MM.1S (cell line): ENCODE measurements around the gene LKAAEAR1.

Source experiments
- DNase-seq: peaks from one replicate; pipeline ENCODE4 v3.0.0-alpha.2; 2015
- H2AFZ ChIP-seq: fragments of 300-600 bp; sonication (generic); 2 replicates; pipeline ENCODE4 v1.6.0; 2016; ENCODE audit warnings: antibody characterized with exemption, low read length
- H3F3A ChIP-seq: fragments of 300-600 bp; sonication (generic); 2 replicates; pipeline ENCODE4 v1.6.1; 2016; ENCODE audit warnings: mild to moderate bottlenecking, antibody characterized with exemption, low read length, moderate library complexity, mixed read lengths; ENCODE audit not compliant: insufficient read depth
- H3K27ac ChIP-seq: fragments of 300-600 bp; sonication (generic); 2 replicates; pipeline ENCODE4 v1.5.1; 2016; ENCODE audit warnings: mild to moderate bottlenecking, low read length
- H3K27me3 ChIP-seq: fragments of 300-600 bp; sonication (generic); replicated peaks from 2 replicates; pipeline ENCODE4 v1.6.0; 2016; ENCODE audit warnings: low read length; ENCODE audit not compliant: insufficient read depth
- H3K36me3 ChIP-seq: fragments of 300-600 bp; sonication (generic); replicated peaks from 2 replicates; pipeline ENCODE4 v1.6.1; 2016; ENCODE audit warnings: mild to moderate bottlenecking, low read length, mixed read lengths; ENCODE audit not compliant: insufficient read depth
- H3K4me1 ChIP-seq: fragments of 300-600 bp; sonication (generic); 2 replicates; pipeline ENCODE4 v1.6.1; 2016; ENCODE audit warnings: low read length, mixed read lengths
- H3K4me2 ChIP-seq: fragments of 300-600 bp; sonication (generic); 2 replicates; pipeline ENCODE4 v1.6.0; 2016; ENCODE audit warnings: low read depth, low read length
- H3K4me3 ChIP-seq: fragments of 300-600 bp; sonication (generic); 2 replicates; pipeline ENCODE4 v1.5.1; 2016; ENCODE audit warnings: low read length, mixed read lengths
- H3K79me2 ChIP-seq: fragments of 300-600 bp; sonication (generic); 2 replicates; pipeline ENCODE4 v1.6.1; 2016; ENCODE audit warnings: mixed run types, low read length, mixed read lengths
- H3K9ac ChIP-seq: fragments of 300-600 bp; sonication (generic); 2 replicates; pipeline ENCODE4 v1.6.1; 2016; ENCODE audit warnings: low read length, mixed read lengths
- H3K9me2 ChIP-seq: fragments of 300-600 bp; sonication (generic); replicated peaks from 2 replicates; pipeline ENCODE4 v1.6.1; 2016; ENCODE audit warnings: mild to moderate bottlenecking, low read length, mixed read lengths; ENCODE audit not compliant: insufficient read depth
- H3K9me3 ChIP-seq: fragments of 300-600 bp; sonication (generic); replicated peaks from 2 replicates; pipeline ENCODE4 v1.6.1; 2016; ENCODE audit warnings: mild to moderate bottlenecking, low read length, mixed read lengths; ENCODE audit not compliant: insufficient read depth
- H4K20me1 ChIP-seq: fragments of 300-600 bp; sonication (generic); 2 replicates; pipeline ENCODE4 v1.6.1; 2016; ENCODE audit warnings: mild to moderate bottlenecking, low read length, moderate library complexity, mixed read lengths; ENCODE audit not compliant: insufficient read depth
- CTCF ChIP-seq: fragments of 300-600 bp; sonication (generic); IDR thresholded peaks from 2 replicates; pipeline ENCODE4 v1.5.1; 2016; ENCODE audit warnings: antibody characterized with exemption, low read length, mixed read lengths
- EZH2 ChIP-seq: fragments of 300-600 bp; sonication (generic); optimal IDR thresholded peaks from 2 replicates; pipeline ENCODE3; 2017; ENCODE audit warnings: low read depth, mild to moderate bottlenecking, antibody characterized with exemption, low read length, mixed read lengths
- EZH2phosphoT487 ChIP-seq: fragments of 300-600 bp; sonication (generic); IDR thresholded peaks from 2 replicates; pipeline ENCODE4 v1.6.1; 2018; ENCODE audit warnings: antibody characterized with exemption, low read length

Gene LKAAEAR1

GRCh38 chr20:64048402-64049044 lies 35.7 kb downstream of the LKAAEAR1 start:
- Histone ChIP-seq H3K27ac (no peak overlapping the region), H3K36me3 (no peaks in the 10 kb centered on the region), H3K27me3 (peaks cover 84% of the 10 kb centered on the region), H3F3A (no peaks in the 10 kb centered on the region), H2AFZ (no peak overlapping the region), H3K9me3 (no peaks in the 10 kb centered on the region), H3K4me2 (no peak overlapping the region), H3K9ac (no peak overlapping the region), H3K4me1 (no peaks in the 10 kb centered on the region), H3K79me2 (no peaks in the 10 kb centered on the region), H3K9me2 (no peaks in the 10 kb centered on the region), H3K4me3 (no peak overlapping the region), H4K20me1 (no peaks in the 10 kb centered on the region)
- no peak for DNase-seq
- TF ChIP-seq CTCF (no peak), EZH2phosphoT487 (no peak), EZH2 (no peak)

- DNase-seq, result no peak
- Histone ChIP-seq H3K9me3 (no peaks in the 10 kb centered on the region), H3K4me2 (no peak overlapping the region), H3K27me3 (peaks cover 82% of the 10 kb centered on the region), H4K20me1 (no peaks in the 10 kb centered on the region), H3K4me1 (no peaks in the 10 kb centered on the region), H3K4me3 (no peak overlapping the region), H3K79me2 (no peaks in the 10 kb centered on the region), H3K9me2 (no peaks in the 10 kb centered on the region), H3K9ac (no peak overlapping the region), H3K27ac (no peak overlapping the region), H3F3A (no peaks in the 10 kb centered on the region), H2AFZ (no peak overlapping the region), H3K36me3 (no peaks in the 10 kb centered on the region)
- TF ChIP-seq EZH2phosphoT487 (no peak), CTCF (no peak), EZH2 (no peak)
Observed at GRCh38 chr20:64047968-64048401, 36.2 kb downstream of the LKAAEAR1 start.

DNA sequence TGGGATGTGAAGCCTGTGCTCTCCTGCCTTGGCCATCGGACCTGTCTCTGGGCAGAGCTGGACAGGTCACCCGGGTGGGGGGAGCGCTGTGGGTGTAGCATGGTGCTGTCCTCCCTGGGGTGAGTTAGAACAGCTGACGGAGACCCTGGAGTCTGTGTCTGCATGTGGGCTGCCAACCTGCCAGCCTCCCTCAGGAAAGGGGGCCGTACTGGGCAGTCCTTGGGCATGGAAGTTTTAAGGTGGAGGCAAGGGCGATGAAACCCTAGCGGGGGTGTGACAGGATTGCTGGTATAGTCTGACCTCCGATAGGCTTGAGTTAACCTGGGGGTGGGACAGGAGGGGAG lies 37.2 kb downstream of the LKAAEAR1 start:
- H2AFZ ChIP-seq, result no peak overlapping the region
- no peaks in the 10 kb centered on the region for H3K9me2 ChIP-seq
- no peaks in the 10 kb centered on the region for H3K79me2 ChIP-seq
- no peak overlapping the region for H3K4me3 ChIP-seq
- H3F3A ChIP-seq, result no peaks in the 10 kb centered on the region
- no peaks in the 10 kb centered on the region for H3K36me3 ChIP-seq
- no peak for DNase-seq
- peaks cover 77% of the 10 kb centered on the region for H3K27me3 ChIP-seq
- no peak for TF ChIP-seq EZH2phosphoT487
- no peaks in the 10 kb centered on the region for H3K9me3 ChIP-seq
- no peaks in the 10 kb centered on the region for H3K4me1 ChIP-seq
- H3K9ac ChIP-seq, result no peak overlapping the region
- no peak overlapping the region for H3K4me2 ChIP-seq
- no peaks in the 10 kb centered on the region for H4K20me1 ChIP-seq
- no peak overlapping the region for H3K27ac ChIP-seq

- no peaks in the 10 kb centered on the region for H3K9me3 ChIP-seq
- no peaks in the 10 kb centered on the region for H3K4me1 ChIP-seq
- no peak overlapping the region for H3K4me3 ChIP-seq
- no peaks in the 10 kb centered on the region for H3F3A ChIP-seq
- no peaks in the 10 kb centered on the region for H4K20me1 ChIP-seq
- no peaks in the 10 kb centered on the region for H3K36me3 ChIP-seq
- no peaks in the 10 kb centered on the region for H3K9me2 ChIP-seq
- TF ChIP-seq CTCF (no peak), EZH2phosphoT487 (no peak), EZH2 (no peak)
- H2AFZ ChIP-seq, result no peak overlapping the region
- H3K79me2 ChIP-seq, result no peaks in the 10 kb centered on the region
- no peak overlapping the region for H3K27ac ChIP-seq
- no peak for DNase-seq
- H3K9ac ChIP-seq, result no peak overlapping the region
- peaks cover 77% of the 10 kb centered on the region for H3K27me3 ChIP-seq
- H3K4me2 ChIP-seq, result no peak overlapping the region
Observed at GRCh38 chr20:64045346-64046011, 38.7 kb downstream of the LKAAEAR1 start.
